SU-DHL-6 (cell line): Measurements from ENCODE around the gene STPG4.

ENCODE experiments used
- EZH2phosphoT487 ChIP-seq: fragments of 200-600 bp; sonication (generic), shearing (Covaris generic); conservative IDR thresholded peaks from 2 replicates; pipeline ENCODE4 v1.6.1; 2018; ENCODE audit warnings: mild to moderate bottlenecking, antibody characterized with exemption, low read length, moderate library complexity, mixed read lengths
- TF ChIP-seq, protein P1 (sequence below): fragments of 200-600 bp; sonication (generic); IDR thresholded peaks from one replicate; pipeline ENCODE4 v1.5.1; 2017; ENCODE audit warnings: antibody characterized with exemption, mild to moderate bottlenecking, low read length, moderate library complexity; ENCODE audit not compliant: insufficient read depth, poor library complexity, severe bottlenecking

DNA sequence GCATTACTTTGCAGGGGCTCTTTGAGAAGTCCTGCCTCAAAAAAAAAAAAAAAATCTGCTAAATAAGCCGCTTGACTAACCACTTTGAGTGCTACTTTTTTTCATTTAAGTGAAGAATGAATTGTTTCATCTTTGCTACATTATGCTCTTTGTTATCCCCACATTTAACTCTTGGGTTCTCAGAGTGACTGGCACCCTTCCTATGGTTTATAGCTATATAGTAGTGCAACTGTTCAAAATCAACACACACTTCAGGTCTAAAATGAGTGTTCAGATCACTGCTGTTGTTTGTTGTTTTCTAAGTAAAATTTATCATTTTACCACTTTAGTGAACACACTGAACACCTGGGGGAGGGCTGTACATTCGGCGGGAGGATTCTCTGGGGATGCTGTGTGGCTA, 13.6 kb downstream of the STPG4 start:
- TF ChIP-seq, protein P1, sequence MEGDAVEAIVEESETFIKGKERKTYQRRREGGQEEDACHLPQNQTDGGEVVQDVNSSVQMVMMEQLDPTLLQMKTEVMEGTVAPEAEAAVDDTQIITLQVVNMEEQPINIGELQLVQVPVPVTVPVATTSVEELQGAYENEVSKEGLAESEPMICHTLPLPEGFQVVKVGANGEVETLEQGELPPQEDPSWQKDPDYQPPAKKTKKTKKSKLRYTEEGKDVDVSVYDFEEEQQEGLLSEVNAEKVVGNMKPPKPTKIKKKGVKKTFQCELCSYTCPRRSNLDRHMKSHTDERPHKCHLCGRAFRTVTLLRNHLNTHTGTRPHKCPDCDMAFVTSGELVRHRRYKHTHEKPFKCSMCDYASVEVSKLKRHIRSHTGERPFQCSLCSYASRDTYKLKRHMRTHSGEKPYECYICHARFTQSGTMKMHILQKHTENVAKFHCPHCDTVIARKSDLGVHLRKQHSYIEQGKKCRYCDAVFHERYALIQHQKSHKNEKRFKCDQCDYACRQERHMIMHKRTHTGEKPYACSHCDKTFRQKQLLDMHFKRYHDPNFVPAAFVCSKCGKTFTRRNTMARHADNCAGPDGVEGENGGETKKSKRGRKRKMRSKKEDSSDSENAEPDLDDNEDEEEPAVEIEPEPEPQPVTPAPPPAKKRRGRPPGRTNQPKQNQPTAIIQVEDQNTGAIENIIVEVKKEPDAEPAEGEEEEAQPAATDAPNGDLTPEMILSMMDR = no peak
- no peak for TF ChIP-seq EZH2phosphoT487
